ENCODE data around the gene PARD6B.
"Not testable (repeated sequence)": the region's sequence is repeated elsewhere in the genome, so short reads cannot be mapped to it uniquely, and the experiment has no call there.

Gene PARD6B

GRCh38 chr20:50737352-50737751 lies 6.0 kb downstream of the PARD6B start:
- in situ Hi-C loops (cut with HindIII; ENCODE audit: low sequenced_read_pairs): no loop called here

- in situ Hi-C loops (cut with HindIII; ENCODE audit: low sequenced_read_pairs): no loop called here
Observed at GRCh38 chr20:50743087-50743486, 11.7 kb downstream of the PARD6B start.

- in situ Hi-C loops (cut with HindIII; ENCODE audit: low sequenced_read_pairs): no loop called here
Observed at GRCh38 chr20:50744143-50744792, 12.9 kb downstream of the PARD6B start.

- in situ Hi-C loops (cut with HindIII; ENCODE audit: low sequenced_read_pairs): loop anchor here (5.0 kb wide), 1 partner anchor 48 kb away; no protein-coding TSS in a partner anchor
Observed at GRCh38 chr20:50745634-50746137, 14.3 kb downstream of the PARD6B start.

- in situ Hi-C loops (cut with HindIII; ENCODE audit: low sequenced_read_pairs): loop anchor here (5.0 kb wide), 1 partner anchor 49 kb away; no protein-coding TSS in a partner anchor
Observed at GRCh38 chr20:50746138-50746940, 15.0 kb downstream of the PARD6B start.

GRCh38 chr20:50747275-50747674 lies 15.9 kb downstream of the PARD6B start:
- in situ Hi-C loops (cut with HindIII; ENCODE audit: low sequenced_read_pairs): loop anchor here (5.0 kb wide), 1 partner anchor 50 kb away; no protein-coding TSS in a partner anchor

GRCh38 chr20:50750145-50750671 lies 18.8 kb downstream of the PARD6B start:
- in situ Hi-C loops (cut with HindIII; ENCODE audit: low sequenced_read_pairs): no loop called here

GRCh38 chr20:50753152-50753551 lies 21.8 kb downstream of the PARD6B start:
- in situ Hi-C loops (cut with HindIII; ENCODE audit: low sequenced_read_pairs): no loop called here

GRCh38 chr20:50754420-50754819 lies 23.0 kb downstream of the PARD6B start:
- in situ Hi-C loops (cut with HindIII; ENCODE audit: low sequenced_read_pairs): no loop called here

GRCh38 chr20:50756447-50756846 lies 25.1 kb downstream of the PARD6B start:
- in situ Hi-C loops (cut with HindIII; ENCODE audit: low sequenced_read_pairs): no loop called here

GRCh38 chr20:50758469-50758868 lies 27.1 kb downstream of the PARD6B start:
- in situ Hi-C loops (cut with HindIII; ENCODE audit: low sequenced_read_pairs): no loop called here

GRCh38 chr20:50758992-50759391 lies 27.6 kb downstream of the PARD6B start:
- in situ Hi-C loops (cut with HindIII; ENCODE audit: low sequenced_read_pairs): no loop called here

- in situ Hi-C loops (cut with HindIII; ENCODE audit: low sequenced_read_pairs): no loop called here
Observed at GRCh38 chr20:50759678-50760077, 28.3 kb downstream of the PARD6B start.

GRCh38 chr20:50762045-50762422 lies 30.7 kb downstream of the PARD6B start:
- in situ Hi-C loops (cut with HindIII; ENCODE audit: low sequenced_read_pairs): no loop called here

GRCh38 chr20:50762435-50763220 lies 31.2 kb downstream of the PARD6B start:
- in situ Hi-C loops (cut with HindIII; ENCODE audit: low sequenced_read_pairs): no loop called here

GRCh38 chr20:50763550-50764458 lies 32.4 kb downstream of the PARD6B start:
- in situ Hi-C loops (cut with HindIII; ENCODE audit: low sequenced_read_pairs): not testable (repeated sequence)

- in situ Hi-C loops (cut with HindIII; ENCODE audit: low sequenced_read_pairs): not testable (repeated sequence)
Observed at GRCh38 chr20:50765251-50765650, 33.9 kb downstream of the PARD6B start.

GRCh38 chr20:50765674-50766073 lies 34.3 kb downstream of the PARD6B start:
- in situ Hi-C loops (cut with HindIII; ENCODE audit: low sequenced_read_pairs): no loop called here

GRCh38 chr20:50766955-50767809 lies 35.8 kb downstream of the PARD6B start:
- in situ Hi-C loops (cut with HindIII; ENCODE audit: low sequenced_read_pairs): not testable (repeated sequence)

Data from endothelial cell of hepatic sinusoid (primary cell).